ENCODE data around the gene PPP1R27.

PPP1R27 gene

DNA sequence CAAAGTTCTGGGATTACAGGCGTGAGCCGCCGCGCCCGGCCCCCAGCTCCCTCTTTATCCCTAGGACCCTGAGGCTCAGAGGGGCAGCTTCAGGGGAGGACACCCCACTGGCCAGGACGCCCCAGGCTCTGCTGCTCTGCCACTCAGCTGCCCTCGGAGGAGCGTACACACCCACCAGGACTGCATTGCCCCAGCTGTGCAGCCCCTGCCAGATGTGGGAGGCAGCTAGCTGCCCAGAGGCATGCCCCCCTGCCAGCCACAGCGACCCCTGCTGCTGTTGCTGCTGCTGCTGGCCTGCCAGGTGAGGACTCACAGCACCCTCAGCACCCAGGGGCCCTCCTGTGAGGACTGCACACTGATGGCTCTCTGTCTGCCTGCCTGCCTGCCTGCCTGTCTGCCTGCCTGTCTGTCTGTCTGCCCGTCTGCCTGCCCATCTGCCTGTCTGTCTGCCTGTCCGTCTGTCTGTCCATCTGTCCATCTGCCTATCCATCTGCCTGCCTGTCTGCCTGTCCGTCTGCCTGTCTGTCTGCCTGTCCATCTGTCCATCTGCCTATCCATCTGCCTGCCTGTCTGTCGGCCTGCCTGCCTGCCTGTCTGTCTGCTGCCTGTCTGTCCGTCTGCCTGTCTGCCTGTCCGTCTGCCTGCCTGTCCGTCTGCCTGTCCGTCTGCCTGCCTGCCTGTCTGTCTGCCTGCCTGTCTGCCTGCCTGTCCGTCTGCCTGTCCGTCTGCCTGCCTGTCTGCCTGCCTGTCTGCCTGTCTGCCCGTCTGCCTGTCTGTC is 25.9 kb downstream of the PPP1R27 start:
- H3K4me3 ChIP-seq (ENCODE audit: low read length): no peak overlapping the region
- H3K27ac ChIP-seq (ENCODE audit: low read depth, low read length): no peak overlapping the region
- H3K27me3 ChIP-seq (ENCODE audit: control insufficient read depth, insufficient read depth, low read length): peaks cover 29% of the 10 kb centered on the region
- no peaks in the 10 kb centered on the region for H3K36me3 ChIP-seq (ENCODE audit: control insufficient read depth, insufficient read depth, low read length)
- no peaks in the 10 kb centered on the region for H3K4me1 ChIP-seq (ENCODE audit: control insufficient read depth, insufficient read depth, low read length)
- H3K9ac ChIP-seq (ENCODE audit: low read length): no peak overlapping the region

- Histone ChIP-seq H3K27me3 (ENCODE audit: control insufficient read depth, insufficient read depth, low read length) (peaks cover 36% of the 10 kb centered on the region), H3K27ac (ENCODE audit: low read depth, low read length) (no peak overlapping the region), H3K4me3 (ENCODE audit: low read length) (no peak overlapping the region), H3K4me1 (ENCODE audit: control insufficient read depth, insufficient read depth, low read length) (no peaks in the 10 kb centered on the region), H3K9ac (ENCODE audit: low read length) (no peak overlapping the region), H3K36me3 (ENCODE audit: control insufficient read depth, insufficient read depth, low read length) (no peaks in the 10 kb centered on the region)
Observed at GRCh38 chr17:81807839-81808238, 27.0 kb downstream of the PPP1R27 start.

GRCh38 chr17:81807210-81807719 is 27.6 kb downstream of the PPP1R27 start:
- Histone ChIP-seq H3K27ac (ENCODE audit: low read depth, low read length) (no peak overlapping the region), H3K36me3 (ENCODE audit: control insufficient read depth, insufficient read depth, low read length) (no peaks in the 10 kb centered on the region), H3K27me3 (ENCODE audit: control insufficient read depth, insufficient read depth, low read length) (peaks cover 33% of the 10 kb centered on the region), H3K4me1 (ENCODE audit: control insufficient read depth, insufficient read depth, low read length) (no peaks in the 10 kb centered on the region), H3K4me3 (ENCODE audit: low read length) (no peak overlapping the region), H3K9ac (ENCODE audit: low read length) (no peak overlapping the region)

GRCh38 chr17:81806461-81807209 is 28.2 kb downstream of the PPP1R27 start:
- Histone ChIP-seq H3K27me3 (ENCODE audit: control insufficient read depth, insufficient read depth, low read length) (peaks cover 35% of the 10 kb centered on the region), H3K36me3 (ENCODE audit: control insufficient read depth, insufficient read depth, low read length) (no peaks in the 10 kb centered on the region), H3K9ac (ENCODE audit: low read length) (no peak overlapping the region), H3K4me1 (ENCODE audit: control insufficient read depth, insufficient read depth, low read length) (no peaks in the 10 kb centered on the region), H3K4me3 (ENCODE audit: low read length) (no peak overlapping the region), H3K27ac (ENCODE audit: low read depth, low read length) (no peak overlapping the region)

GRCh38 chr17:81805707-81806460 is 29.0 kb downstream of the PPP1R27 start:
- Histone ChIP-seq H3K27ac (ENCODE audit: low read depth, low read length) (no peak overlapping the region), H3K27me3 (ENCODE audit: control insufficient read depth, insufficient read depth, low read length) (peaks cover 37% of the 10 kb centered on the region), H3K4me1 (ENCODE audit: control insufficient read depth, insufficient read depth, low read length) (no peaks in the 10 kb centered on the region), H3K36me3 (ENCODE audit: control insufficient read depth, insufficient read depth, low read length) (no peaks in the 10 kb centered on the region), H3K9ac (ENCODE audit: low read length) (no peak overlapping the region), H3K4me3 (ENCODE audit: low read length) (no peak overlapping the region)

GRCh38 chr17:81804559-81805399 is 30.1 kb downstream of the PPP1R27 start:
- H3K4me3 ChIP-seq (ENCODE audit: low read length): no peak overlapping the region
- no peaks in the 10 kb centered on the region for H3K36me3 ChIP-seq (ENCODE audit: control insufficient read depth, insufficient read depth, low read length)
- peaks cover 33% of the 10 kb centered on the region for H3K27me3 ChIP-seq (ENCODE audit: control insufficient read depth, insufficient read depth, low read length)
- no peak overlapping the region for H3K9ac ChIP-seq (ENCODE audit: low read length)
- no peak overlapping the region for H3K27ac ChIP-seq (ENCODE audit: low read depth, low read length)
- H3K4me1 ChIP-seq (ENCODE audit: control insufficient read depth, insufficient read depth, low read length): no peaks in the 10 kb centered on the region

DNA sequence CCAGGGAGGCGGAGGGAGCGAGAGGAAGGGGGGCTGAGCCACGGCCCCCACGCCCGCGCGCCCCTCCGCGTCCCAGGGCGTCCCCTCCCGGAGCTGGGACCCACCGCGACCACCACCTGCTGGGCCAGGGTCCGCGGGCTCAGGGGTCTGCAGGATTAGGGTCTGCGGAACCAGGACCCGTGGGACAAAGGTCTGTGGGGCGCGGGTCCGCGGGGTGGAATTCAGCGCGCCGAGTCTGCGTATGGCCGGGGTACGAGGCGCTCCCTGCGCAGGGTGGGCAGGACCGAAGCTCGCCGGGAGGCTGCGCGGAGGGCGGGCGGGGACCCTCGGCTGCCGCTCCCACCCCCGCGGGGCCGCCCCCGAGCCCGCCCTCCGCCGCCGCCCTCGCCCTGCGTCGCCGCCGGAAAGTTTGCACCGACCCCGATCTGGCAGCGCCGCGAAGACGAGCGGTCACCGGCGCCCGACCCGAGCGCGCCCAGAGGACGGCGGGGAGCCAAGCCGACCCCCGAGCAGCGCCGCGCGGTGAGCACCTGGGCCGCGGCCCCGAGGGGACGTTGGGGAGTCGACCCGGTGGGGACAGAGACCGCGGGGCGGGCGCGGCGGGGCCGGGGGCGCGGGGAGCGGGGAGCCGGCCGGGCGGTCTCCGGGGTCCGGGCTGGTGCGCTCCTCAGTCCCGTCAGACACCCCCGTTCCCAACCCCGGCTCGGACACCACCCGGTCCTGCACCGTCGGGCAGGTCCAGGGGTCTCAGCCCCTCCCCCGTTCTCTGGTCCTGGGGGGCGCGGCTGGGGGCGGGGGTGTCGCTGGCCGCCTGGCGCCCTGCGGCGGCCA is 30.9 kb downstream of the PPP1R27 start, which contains the start of gene GCGR:
TSS of gene GCGR (plus strand) at position 423 of the 831 bp plus-strand sequence. CDS start 4,869 bp downstream, outside the sequence.
- H3K27ac ChIP-seq (ENCODE audit: low read depth, low read length): no peak within 1 kb of the TSS
- no peak within 1 kb of the TSS for H3K9ac ChIP-seq (ENCODE audit: low read length)
- H3K27me3 ChIP-seq (ENCODE audit: control insufficient read depth, insufficient read depth, low read length): peaks cover 33% of the 10 kb centered on the region
- no peaks in the 10 kb centered on the region for H3K36me3 ChIP-seq (ENCODE audit: control insufficient read depth, insufficient read depth, low read length)
- H3K4me1 ChIP-seq (ENCODE audit: control insufficient read depth, insufficient read depth, low read length): no peaks in the 10 kb centered on the region
- H3K4me3 ChIP-seq (ENCODE audit: low read length): no peak within 1 kb of the TSS

- Histone ChIP-seq H3K36me3 (ENCODE audit: control insufficient read depth, insufficient read depth, low read length) (no peaks in the 10 kb centered on the region), H3K9ac (ENCODE audit: low read length) (no peak overlapping the region), H3K4me1 (ENCODE audit: control insufficient read depth, insufficient read depth, low read length) (no peaks in the 10 kb centered on the region), H3K4me3 (ENCODE audit: low read length) (no peak overlapping the region), H3K27ac (ENCODE audit: low read depth, low read length) (no peak overlapping the region), H3K27me3 (ENCODE audit: control insufficient read depth, insufficient read depth, low read length) (peaks cover 33% of the 10 kb centered on the region)
Observed at GRCh38 chr17:81802856-81803643, 31.8 kb downstream of the PPP1R27 start.

GRCh38 chr17:81802048-81802758 is 32.6 kb downstream of the PPP1R27 start:
- Histone ChIP-seq H3K4me3 (ENCODE audit: low read length) (no peak overlapping the region), H3K27me3 (ENCODE audit: control insufficient read depth, insufficient read depth, low read length) (peaks cover 28% of the 10 kb centered on the region), H3K27ac (ENCODE audit: low read depth, low read length) (no peak overlapping the region), H3K36me3 (ENCODE audit: control insufficient read depth, insufficient read depth, low read length) (no peaks in the 10 kb centered on the region), H3K4me1 (ENCODE audit: control insufficient read depth, insufficient read depth, low read length) (no peaks in the 10 kb centered on the region), H3K9ac (ENCODE audit: low read length) (no peak overlapping the region)

DNA sequence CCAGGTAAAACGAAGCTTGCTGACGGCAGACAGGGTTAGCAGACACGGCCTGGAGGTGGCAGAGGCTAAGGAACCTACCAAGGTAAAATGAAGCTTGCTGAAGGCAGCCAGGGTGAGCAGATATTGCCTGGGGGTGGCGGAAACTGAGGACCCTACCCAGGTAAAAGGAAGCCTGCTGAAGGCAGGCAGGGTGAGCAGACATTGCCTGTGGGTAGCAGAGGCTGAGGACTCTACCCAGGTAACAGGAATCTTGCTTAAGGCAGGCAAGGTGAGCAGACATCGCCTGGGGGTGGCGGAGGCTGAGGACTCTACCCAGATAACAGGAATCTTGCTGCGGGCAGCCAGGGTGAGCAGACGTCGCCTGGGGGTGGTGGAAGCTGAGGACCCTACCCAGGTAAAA is 33.5 kb downstream of the PPP1R27 start:
- H3K4me3 ChIP-seq (ENCODE audit: low read length): no peak overlapping the region
- H3K27ac ChIP-seq (ENCODE audit: low read depth, low read length): no peak overlapping the region
- no peaks in the 10 kb centered on the region for H3K36me3 ChIP-seq (ENCODE audit: control insufficient read depth, insufficient read depth, low read length)
- no peaks in the 10 kb centered on the region for H3K4me1 ChIP-seq (ENCODE audit: control insufficient read depth, insufficient read depth, low read length)
- H3K9ac ChIP-seq (ENCODE audit: low read length): no peak overlapping the region
- H3K27me3 ChIP-seq (ENCODE audit: control insufficient read depth, insufficient read depth, low read length): peaks cover 23% of the 10 kb centered on the region

Measured in rectal smooth muscle tissue (tissue), 1 donor.